Endometrium (tissue), 2 donors: ENCODE measurements around the gene SCUBE1.

Experiments used
- FAIRE-seq: peaks from 2 replicates; lab custom pipeline; 2012; peaks lifted over from hg19 to GRCh38; lab: Jason Lieb, UNC
- donor health status: control.
- donor health status: control.

SCUBE1 gene

GRCh38 chr22:43213051-43213450 is 130.1 kb downstream of the SCUBE1 start:
- no peak for FAIRE-seq

- FAIRE-seq: no peak
Observed at GRCh38 chr22:43212434-43212952, 130.7 kb downstream of the SCUBE1 start.

- FAIRE-seq: no peak
Observed at GRCh38 chr22:43211941-43212433, 131.2 kb downstream of the SCUBE1 start.

GRCh38 chr22:43210631-43211515 is 132.3 kb downstream of the SCUBE1 start:
- no peak for FAIRE-seq

- no peak for FAIRE-seq
Observed at GRCh38 chr22:43209971-43210370, 133.2 kb downstream of the SCUBE1 start.

GRCh38 chr22:43209523-43209890 is 133.7 kb downstream of the SCUBE1 start:
- no peak for FAIRE-seq

- FAIRE-seq: no peak
Observed at GRCh38 chr22:43208703-43209522, 134.3 kb downstream of the SCUBE1 start.

- no peak for FAIRE-seq
Observed at GRCh38 chr22:43207849-43208702, 135.1 kb downstream of the SCUBE1 start.

- no peak for FAIRE-seq
Observed at GRCh38 chr22:43207386-43207785, 135.8 kb downstream of the SCUBE1 start.

- no peak for FAIRE-seq
Observed at GRCh38 chr22:43206509-43207161, 136.5 kb downstream of the SCUBE1 start.

- FAIRE-seq: no peak
Observed at GRCh38 chr22:43205748-43206508, 137.2 kb downstream of the SCUBE1 start.

- no peak for FAIRE-seq
Observed at GRCh38 chr22:43205261-43205691, 137.9 kb downstream of the SCUBE1 start.

- FAIRE-seq: no peak
Observed at GRCh38 chr22:43203471-43203981, 139.6 kb downstream of the SCUBE1 start.

- FAIRE-seq: no peak
Observed at GRCh38 chr22:43202756-43203410, 140.3 kb downstream of the SCUBE1 start.

- FAIRE-seq: no peak
Observed at GRCh38 chr22:43202326-43202725, 140.8 kb downstream of the SCUBE1 start.

- FAIRE-seq: no peak
Observed at GRCh38 chr22:43201486-43202219, 141.5 kb downstream of the SCUBE1 start.

GRCh38 chr22:43200555-43200954 is 142.6 kb downstream of the SCUBE1 start:
- no peak for FAIRE-seq

- no peak for FAIRE-seq
Observed at GRCh38 chr22:43200031-43200430, 143.1 kb downstream of the SCUBE1 start.

- no peak for FAIRE-seq
Observed at GRCh38 chr22:43199541-43199940, 143.6 kb downstream of the SCUBE1 start.
